GM23338 (cell line): ENCODE results near the gene NEK7.

ENCODE experiments used
- EZH2 ChIP-seq: fragments of 200-600 bp; sonication (generic); IDR thresholded peaks from one replicate; pipeline ENCODE4 v1.8.0; 2017; ENCODE audit warnings: antibody characterized with exemption, mild to moderate bottlenecking, low read depth; ENCODE audit not compliant: unreplicated experiment
- EZH2phosphoT487 ChIP-seq: fragments of 200-600 bp; sonication (generic); IDR thresholded peaks from one replicate; pipeline ENCODE4 v1.8.1; 2018; ENCODE audit warnings: antibody characterized with exemption; ENCODE audit not compliant: unreplicated experiment
- TF ChIP-seq, protein P1 (sequence below), 2 experiments: fragments of 200-600 bp in 1 of 2; sonication (generic) in 1 of 2; conservative IDR thresholded peaks; 2 replicates each; pipeline versions ENCODE4 v1.5.1 to v1.6.1; 2016 to 2017; ENCODE audit warnings: antibody characterized with exemption in 2 of 2, low read depth in 2 of 2, mild to moderate bottlenecking in 2 of 2, moderate library complexity in 1 of 2

DNA sequence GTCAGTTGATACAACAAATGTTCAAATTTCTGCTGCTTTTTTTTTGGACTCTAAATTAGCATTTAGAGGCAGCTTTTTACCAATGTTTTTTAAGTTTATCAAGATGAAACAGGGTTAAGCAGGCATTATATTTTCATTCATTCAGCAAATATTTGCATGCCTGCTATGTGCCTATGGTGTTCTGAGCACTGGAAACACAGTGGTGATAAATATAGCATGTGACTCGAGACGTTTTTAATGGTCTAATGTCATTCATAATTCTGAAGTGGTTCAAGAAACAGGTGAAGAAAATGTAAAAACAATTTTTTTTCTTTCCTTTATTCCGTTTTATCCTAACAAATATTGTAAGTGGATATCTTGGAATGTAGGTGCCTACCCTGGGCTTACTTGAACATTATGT lies 26.8 kb downstream of the NEK7 start:
- TF ChIP-seq, protein P1, sequence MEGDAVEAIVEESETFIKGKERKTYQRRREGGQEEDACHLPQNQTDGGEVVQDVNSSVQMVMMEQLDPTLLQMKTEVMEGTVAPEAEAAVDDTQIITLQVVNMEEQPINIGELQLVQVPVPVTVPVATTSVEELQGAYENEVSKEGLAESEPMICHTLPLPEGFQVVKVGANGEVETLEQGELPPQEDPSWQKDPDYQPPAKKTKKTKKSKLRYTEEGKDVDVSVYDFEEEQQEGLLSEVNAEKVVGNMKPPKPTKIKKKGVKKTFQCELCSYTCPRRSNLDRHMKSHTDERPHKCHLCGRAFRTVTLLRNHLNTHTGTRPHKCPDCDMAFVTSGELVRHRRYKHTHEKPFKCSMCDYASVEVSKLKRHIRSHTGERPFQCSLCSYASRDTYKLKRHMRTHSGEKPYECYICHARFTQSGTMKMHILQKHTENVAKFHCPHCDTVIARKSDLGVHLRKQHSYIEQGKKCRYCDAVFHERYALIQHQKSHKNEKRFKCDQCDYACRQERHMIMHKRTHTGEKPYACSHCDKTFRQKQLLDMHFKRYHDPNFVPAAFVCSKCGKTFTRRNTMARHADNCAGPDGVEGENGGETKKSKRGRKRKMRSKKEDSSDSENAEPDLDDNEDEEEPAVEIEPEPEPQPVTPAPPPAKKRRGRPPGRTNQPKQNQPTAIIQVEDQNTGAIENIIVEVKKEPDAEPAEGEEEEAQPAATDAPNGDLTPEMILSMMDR (conservative IDR thresholded peaks at IDR 0.05; ENCODE audit: low read depth in 2 of 2): no peak
- TF ChIP-seq EZH2 (no peak), EZH2phosphoT487 (no peak)
